ENCODE results near the gene KRT36.

GRCh38 chr17:41523787-41524186, 34.1 kb upstream of the KRT36 start:
- TF ChIP-seq CTCF (IDR thresholded peaks at IDR 0.05) (no peak), EZH2 (IDR thresholded peaks at IDR 0.05; ENCODE audit: borderline replicate concordance, insufficient read depth, low read depth, low read length, poor library complexity, severe bottlenecking) (no peak)
